Mesothelial cell of epicardium (in vitro differentiated cells): ENCODE measurements around the gene SLF2. TPM values are rescaled to one million over a fixed set of nuclear protein-coding genes. Genes with fewer than 3 reads are reported as not detected.

ENCODE experiments used
- DNase-seq, 2 experiments: peaks; one replicate each; pipeline ENCODE4 v3.0.0; 2021; ENCODE audit warnings: low spot score in 2 of 2; ENCODE audit not compliant: unreplicated experiment in 2 of 2
- H3K27ac Mint-ChIP-seq: 2 replicates; pipeline ENCODE4 v1.8.0; 2021; ENCODE audit warnings: mixed read lengths
- H3K27me3 Mint-ChIP-seq: 2 replicates; pipeline ENCODE4 v1.8.0; 2021; ENCODE audit warnings: low read depth, mixed read lengths
- H3K36me3 Mint-ChIP-seq: 2 replicates; pipeline ENCODE4 v1.8.0; 2021; ENCODE audit warnings: mixed read lengths
- H3K4me1 Mint-ChIP-seq: 2 replicates; pipeline ENCODE4 v1.8.0; 2021; ENCODE audit warnings: mixed read lengths
- H3K4me3 Mint-ChIP-seq: 2 replicates; pipeline ENCODE4 v1.8.0; 2021; ENCODE audit warnings: mild to moderate bottlenecking, moderate library complexity, mixed read lengths
- H3K9me3 Mint-ChIP-seq: 2 replicates; pipeline ENCODE4 v1.8.0; 2021; ENCODE audit warnings: mixed read lengths
- CTCF ChIP-seq: fragments of 200-600 bp; sonication (generic); IDR thresholded peaks from one replicate; pipeline ENCODE4 v1.5.0; 2021; ENCODE audit warnings: antibody characterized with exemption; ENCODE audit not compliant: unreplicated experiment
- total RNA-seq: library from RNA; stranded (reverse); gene quantifications from 3 replicates; pipeline ENCODE4 v1.2.1, GENCODE V29; 2021

The SLF2 gene
- total RNA-seq, 1 donor from 2014 or later = 35.5 TPM

- DNase-seq = peak in 1 of 2 experiments; percentile 61
- H3K27me3 Mint-ChIP-seq = peaks cover 61% of the 10 kb centered on the region
- no peaks in the 10 kb centered on the region for H3K9me3 Mint-ChIP-seq
- no peak overlapping the region for H3K27ac Mint-ChIP-seq
- H3K4me1 Mint-ChIP-seq = peaks cover 4% of the 10 kb centered on the region
- H3K36me3 Mint-ChIP-seq = no peaks in the 10 kb centered on the region
- peak; percentile 57 for TF ChIP-seq CTCF
- no peak overlapping the region for H3K4me3 Mint-ChIP-seq
Measured at GRCh38 chr10:100872034-100872791, 40.5 kb upstream of the SLF2 start.

GRCh38 chr10:100873146-100873826, 39.5 kb upstream of the SLF2 start:
- Mint-ChIP-seq H3K36me3 (no peaks in the 10 kb centered on the region), H3K4me1 (peaks cover 5% of the 10 kb centered on the region), H3K4me3 (no peak overlapping the region), H3K27me3 (peaks cover 61% of the 10 kb centered on the region), H3K9me3 (no peaks in the 10 kb centered on the region), H3K27ac (no peak overlapping the region)
- DNase-seq = no peak
- no peak for TF ChIP-seq CTCF

GRCh38 chr10:100873827-100874326, 38.9 kb upstream of the SLF2 start:
- peaks cover 8% of the 10 kb centered on the region for H3K4me1 Mint-ChIP-seq
- H3K27me3 Mint-ChIP-seq = peaks cover 61% of the 10 kb centered on the region
- no peak for TF ChIP-seq CTCF
- no peaks in the 10 kb centered on the region for H3K9me3 Mint-ChIP-seq
- no peaks in the 10 kb centered on the region for H3K36me3 Mint-ChIP-seq
- no peak overlapping the region for H3K27ac Mint-ChIP-seq
- H3K4me3 Mint-ChIP-seq = no peak overlapping the region
- DNase-seq = no peak

- Mint-ChIP-seq H3K36me3 (no peaks in the 10 kb centered on the region), H3K27ac (no peak overlapping the region), H3K4me3 (no peak overlapping the region), H3K9me3 (no peaks in the 10 kb centered on the region), H3K4me1 (peaks cover 8% of the 10 kb centered on the region), H3K27me3 (peaks cover 54% of the 10 kb centered on the region)
- DNase-seq = peak in 1 of 2 experiments; percentile 6
- no peak for TF ChIP-seq CTCF
Measured at GRCh38 chr10:100874702-100875483, 37.9 kb upstream of the SLF2 start.

- TF ChIP-seq CTCF = no peak
- H3K4me3 Mint-ChIP-seq = no peak overlapping the region
- no peak overlapping the region for H3K27ac Mint-ChIP-seq
- H3K27me3 Mint-ChIP-seq = peaks cover 51% of the 10 kb centered on the region
- H3K36me3 Mint-ChIP-seq = no peaks in the 10 kb centered on the region
- peaks cover 8% of the 10 kb centered on the region for H3K4me1 Mint-ChIP-seq
- H3K9me3 Mint-ChIP-seq = no peaks in the 10 kb centered on the region
- DNase-seq = no peak
Measured at GRCh38 chr10:100875484-100876166, 37.1 kb upstream of the SLF2 start.
